SK-N-SH (cell line): ENCODE data around the gene ANKRD11. TPM values are rescaled to one million over a fixed set of nuclear protein-coding genes. Genes with fewer than 3 reads are reported as not detected.

Experiments used
- CTCF ChIA-PET: fragments of 300-600, 350-600 bp; formaldehyde crosslinking; extraction: SDS; loops from one replicate; lab custom pipeline; 2021; lab: Yijun Ruan, JAX
- POLR2A ChIA-PET: fragments of 350-600 bp; sonication (Branson Sonifier 250); formaldehyde crosslinking; extraction: SDS; loops from one replicate; lab custom pipeline; 2020; ENCODE audit warnings: antibody characterized with exemption, inconsistent platforms; lab: Yijun Ruan, JAX
- DNase-seq: peaks from one replicate; pipeline ENCODE4 v3.0.0; 2012
- H2AFZ ChIP-seq: fragments of 200-600 bp; sonication (generic); 2 replicates; pipeline ENCODE4 v1.8.1; 2016; ENCODE audit warnings: antibody characterized with exemption, mild to moderate bottlenecking, low read depth
- H3F3A ChIP-seq: fragments of 200-600 bp; sonication (generic); replicated peaks from 2 replicates; pipeline ENCODE3; 2016; ENCODE audit warnings: antibody characterized with exemption, mild to moderate bottlenecking; ENCODE audit not compliant: insufficient read depth
- H3K27ac ChIP-seq, 2 experiments: fragments of 200-500 bp in 1 of 2; fragments of 200-600 bp in 1 of 2; sonication (Bioruptor generic) in 1 of 2; sonication (generic), shearing (Covaris generic) in 1 of 2; 2 replicates each; pipeline versions ENCODE4 v1.5.1 to v1.6.1; 2014 to 2016; ENCODE audit warnings: low read depth in 2 of 2, inconsistent platforms in 1 of 2, low read length in 1 of 2, mild to moderate bottlenecking in 1 of 2, mixed read lengths in 1 of 2
- H3K27me3 ChIP-seq: fragments of 200-600 bp; sonication (generic), shearing (Covaris generic); 2 replicates; pipeline ENCODE4 v1.6.1; 2016; ENCODE audit warnings: mixed run types; ENCODE audit not compliant: insufficient read depth
- H3K36me3 ChIP-seq, 2 experiments: fragments of 200-500 bp in 1 of 2; fragments of 200-600 bp in 1 of 2; sonication (Bioruptor generic) in 1 of 2; sonication (generic) in 1 of 2; replicated peaks in 1 of 2; 2 replicates each; pipeline versions ENCODE3 to v1.5.1; 2014 to 2016; ENCODE audit warnings: low read length in 1 of 2, mild to moderate bottlenecking in 1 of 2; ENCODE audit not compliant: insufficient read depth in 2 of 2, control insufficient read depth in 1 of 2
- H3K4me1 ChIP-seq, 2 experiments: fragments of 200-500 bp in 1 of 2; fragments of 200-600 bp in 1 of 2; sonication (Bioruptor generic) in 1 of 2; sonication (generic), shearing (Covaris generic) in 1 of 2; 2 replicates each; pipeline versions ENCODE4 v1.5.1 to v1.6.1; 2014 to 2016; ENCODE audit warnings: low read depth in 1 of 2, low read length in 1 of 2, mixed run types in 1 of 2; ENCODE audit not compliant: insufficient read depth in 2 of 2, control insufficient read depth in 1 of 2
- H3K4me2 ChIP-seq: fragments of 200-600 bp; sonication (generic), shearing (Covaris generic); 2 replicates; pipeline ENCODE4 v1.6.1; 2017; ENCODE audit warnings: mixed run types
- H3K4me3 ChIP-seq, 2 experiments: fragments of 200-500 bp in 1 of 2; fragments of 200-600 bp in 1 of 2; sonication (Bioruptor generic) in 1 of 2; sonication (generic), shearing (Covaris generic) in 1 of 2; 2 replicates each; pipeline versions ENCODE4 v1.5.1 to v1.8.1; 2014 to 2016; ENCODE audit warnings: low read depth in 2 of 2, inconsistent platforms in 1 of 2, low read length in 1 of 2, mild to moderate bottlenecking in 1 of 2, mixed read lengths in 1 of 2, moderate library complexity in 1 of 2
- H3K79me2 ChIP-seq: fragments of 200-600 bp; sonication (generic); 2 replicates; pipeline ENCODE4 v1.8.1; 2017; ENCODE audit warnings: mild to moderate bottlenecking; ENCODE audit not compliant: insufficient read depth
- H3K9ac ChIP-seq: fragments of 200-600 bp; sonication (generic); 2 replicates; pipeline ENCODE4 v1.6.1; 2017; ENCODE audit warnings: mixed run types
- H3K9me2 ChIP-seq: fragments of 200-600 bp; sonication (generic); 2 replicates; pipeline ENCODE4 v1.6.1; 2017; ENCODE audit warnings: mixed run types
- H3K9me3 ChIP-seq: fragments of 200-600 bp; sonication (generic); 2 replicates; pipeline ENCODE4 v1.6.1; 2017; ENCODE audit warnings: mixed run types, mild to moderate bottlenecking, moderate library complexity
- H4K20me1 ChIP-seq: fragments of 200-600 bp; sonication (generic); 2 replicates; pipeline ENCODE4 v1.6.1; 2017; ENCODE audit warnings: mild to moderate bottlenecking, mixed run types; ENCODE audit not compliant: insufficient read depth
- CHD2 ChIP-seq: fragments of 150-350 bp; IDR thresholded peaks from 2 replicates; pipeline ENCODE4 v1.6.1; 2018; ENCODE audit warnings: low read length; ENCODE audit not compliant: partially characterized antibody
- CTCF ChIP-seq: fragments of 200-600 bp; sonication (generic); IDR thresholded peaks from 2 replicates; pipeline ENCODE4 v1.6.1; 2017; ENCODE audit warnings: antibody characterized with exemption, mild to moderate bottlenecking, moderate library complexity
- FOXJ3 ChIP-seq: sonication (generic); formaldehyde crosslinking; IDR thresholded peaks from 2 replicates; pipeline ENCODE4 v1.5.1; 2020; ENCODE audit warnings: mild to moderate bottlenecking, missing genetic modification reagents
- GABPA ChIP-seq: IDR thresholded peaks from 2 replicates; pipeline ENCODE4 v1.4.0; 2012; ENCODE audit warnings: low read depth, mild to moderate bottlenecking
- IRF3 ChIP-seq: fragments of 150-350 bp; IDR thresholded peaks from 2 replicates; pipeline ENCODE4 v1.6.1; 2016; ENCODE audit warnings: mild to moderate bottlenecking, low read depth, low read length
- JUND ChIP-seq: IDR thresholded peaks from 2 replicates; pipeline ENCODE4 v1.4.0; 2012
- MAX ChIP-seq: IDR thresholded peaks from 2 replicates; pipeline ENCODE4 v1.4.0; 2012; ENCODE audit warnings: low read depth
- MXI1 ChIP-seq: IDR thresholded peaks from 2 replicates; pipeline ENCODE4 v1.6.1; 2012; ENCODE audit warnings: mild to moderate bottlenecking, low read depth, low read length, improper control_type of control experiment
- RCOR1 ChIP-seq: fragments of 150-350 bp; IDR thresholded peaks from 2 replicates; pipeline ENCODE4 v1.6.1; 2017; ENCODE audit warnings: antibody characterized with exemption, low read length
- REST ChIP-seq: IDR thresholded peaks from 2 replicates; pipeline ENCODE4 v1.6.1; 2012; ENCODE audit warnings: mild to moderate bottlenecking, low read depth, low read length, moderate library complexity
- RFX5 ChIP-seq: IDR thresholded peaks from 2 replicates; pipeline ENCODE4 v1.6.1; 2012; ENCODE audit warnings: mild to moderate bottlenecking, improper control_type of control experiment, low read length
- SMC3 ChIP-seq: IDR thresholded peaks from 2 replicates; pipeline ENCODE4 v1.6.1; 2012; ENCODE audit warnings: low read depth, low read length, improper control_type of control experiment
- TAF1 ChIP-seq: IDR thresholded peaks from 2 replicates; pipeline ENCODE4 v1.6.1; 2012; ENCODE audit warnings: low read depth, mild to moderate bottlenecking, low read length, moderate library complexity, borderline replicate concordance
- TCF12 ChIP-seq: IDR thresholded peaks from 2 replicates; pipeline ENCODE4 v1.4.0; 2012
- USF2 ChIP-seq: fragments of 150-350 bp; IDR thresholded peaks from 2 replicates; pipeline ENCODE4 v1.6.1; 2017; ENCODE audit warnings: antibody characterized with exemption, low read length, low read depth, borderline replicate concordance
- ZBTB33 ChIP-seq: IDR thresholded peaks from 2 replicates; pipeline ENCODE4 v1.4.0; 2012; ENCODE audit warnings: low read depth, borderline replicate concordance
- WGBS: methylation state at CpG from one replicate; pipeline ENCODE4 v1.1.6; 2017; ENCODE audit warnings: low lambda C conversion rate; 5-methylcytosine and 5-hydroxymethylcytosine counted together
- polyA plus RNA-seq, 3 experiments: library from polyadenylated mRNA; depleted of rRNA; stranded (reverse); fragments of >200 nt; gene quantifications; 2 replicates each; pipeline ENCODE4 v1.2.3, GENCODE V29; 2012

The ANKRD11 gene
- polyA plus RNA-seq, 1 of the 3 experiments (the other 2 are of a cell fraction): 50.2 TPM

- no peak overlapping the region for H3K9ac ChIP-seq
- no peaks in the 10 kb centered on the region for H3K9me2 ChIP-seq
- CTCF ChIA-PET: interaction anchor here (1.2 kb wide), 1 partner anchor 115 kb away, joined by 3 read pairs; no protein-coding TSS in a partner anchor
- peaks cover 12% of the 10 kb centered on the region for H3F3A ChIP-seq
- no peak overlapping the region for H3K4me3 ChIP-seq
- TF ChIP-seq GABPA (peak; percentile 17; the same call in 1 of the 2 replicates), MXI1 (no peak), TCF12 (no peak)
- no peaks in the 10 kb centered on the region for H3K27me3 ChIP-seq
- H3K27ac ChIP-seq: no peak overlapping the region
- no peak for DNase-seq
- H3K4me1 ChIP-seq: peaks cover 3 to 13% of the 10 kb centered on the region in 2 experiments; a peak in 2 of 4 replicates
- H4K20me1 ChIP-seq: peaks cover 15% of the 10 kb centered on the region
- POLR2A ChIA-PET: no interaction called here
- H3K9me3 ChIP-seq: no peaks in the 10 kb centered on the region
- no peak overlapping the region for H2AFZ ChIP-seq
- WGBS: 74% methylated on average over 20 of the region's 20 CpGs
- peaks cover 0 to 5% of the 10 kb centered on the region in 2 experiments for H3K36me3 ChIP-seq
- H3K4me2 ChIP-seq: no peak overlapping the region
- peaks cover 37% of the 10 kb centered on the region for H3K79me2 ChIP-seq
These were observed 15.1 kb upstream of the ANKRD11 start for GRCh38 chr16:89505204-89506112.

- ChIA-PET CTCF (interaction anchor here (1.2 kb wide), 1 partner anchor 114 kb away, joined by 3 read pairs; no protein-coding TSS in a partner anchor), POLR2A (no interaction called here)
- no peak overlapping the region for H3K4me3 ChIP-seq
- H3K9ac ChIP-seq: no peak overlapping the region
- no peaks in the 10 kb centered on the region for H3K9me2 ChIP-seq
- no peak overlapping the region for H3K27ac ChIP-seq
- H4K20me1 ChIP-seq: peaks cover 1% of the 10 kb centered on the region
- H3K79me2 ChIP-seq: peaks cover 24% of the 10 kb centered on the region
- no peak overlapping the region for H3K4me2 ChIP-seq
- H3K36me3 ChIP-seq: no peaks in the 10 kb centered on the region
- no peak overlapping the region for H2AFZ ChIP-seq
- no peaks in the 10 kb centered on the region for H3K9me3 ChIP-seq
- H3K27me3 ChIP-seq: no peaks in the 10 kb centered on the region
- peaks cover 13% of the 10 kb centered on the region for H3F3A ChIP-seq
- no peak for DNase-seq
- H3K4me1 ChIP-seq: peaks cover 3 to 6% of the 10 kb centered on the region in 2 experiments; a peak in 1 of 4 replicates
- WGBS: 93% methylated on average over 7 of the region's 7 CpGs
- TF ChIP-seq REST: no peak
- no peak for TF ChIP-seq CHD2
- no peak for TF ChIP-seq SMC3
- no peak for TF ChIP-seq RFX5
- no peak for TF ChIP-seq IRF3
- TF ChIP-seq RCOR1: no peak
- no peak for TF ChIP-seq FOXJ3 (CRISPR knock-in tag)
- no peak for TF ChIP-seq TAF1
- TF ChIP-seq JUND: no peak
- no peak for TF ChIP-seq USF2
- no peak for TF ChIP-seq MAX
- TF ChIP-seq CTCF: no peak
- TF ChIP-seq ZBTB33: no peak
These were observed 13.7 kb upstream of the ANKRD11 start for GRCh38 chr16:89504091-89504490.
